HepG2 (cell line): ENCODE data around the gene ABCC12. TPM values are rescaled to one million over a fixed set of nuclear protein-coding genes. Genes with fewer than 3 reads are reported as not detected.
A peak's percentile ranks its signal among the peaks of the same experiment; 100 is the strongest.

Experiments
- ATAC-seq: fragments of 200-7000 bp; cut with Tn5 transposase; 3 replicates; pipeline ENCODE4 v1.9.1; 2020; ENCODE audit warnings: mild to moderate bottlenecking, moderate library complexity
- BruUV-seq: library from RNA; stranded (reverse); fragments of 400-500 nt; replicated peaks from 2 replicates; lab custom pipeline; 2021; lab: Mats Ljungman, UMichigan
- CTCF ChIA-PET: fragments of 300-600 bp; formaldehyde crosslinking; extraction: SDS; loops from one replicate; lab custom pipeline; 2021; ENCODE audit warnings: low total read pairs, inconsistent platforms, low intra/inter-chr PET ratio; lab: Yijun Ruan, JAX
- POLR2A ChIA-PET: fragments of 350-600 bp; sonication (Branson Sonifier 250); formaldehyde crosslinking; loops from one replicate; lab custom pipeline; 2020; ENCODE audit warnings: antibody characterized with exemption, inconsistent platforms; lab: Yijun Ruan, JAX
- DNase-seq: peaks from one replicate; pipeline ENCODE4 v3.0.0-alpha.2; 2015; ENCODE audit warnings: low spot score
- FAIRE-seq: peaks from 3 replicates; lab custom pipeline; 2011; peaks lifted over from hg19 to GRCh38; lab: Jason Lieb, UNC
- H2AFZ ChIP-seq: one replicate; pipeline ENCODE4 v1.6.1; 2011; ENCODE audit warnings: low read length, inconsistent platforms
- H3K27ac ChIP-seq: fragments of 300-600 bp; 3 replicates; pipeline ENCODE4 v1.8.0; 2011; ENCODE audit warnings: mixed run types, mild to moderate bottlenecking, mixed read lengths, low read length, inconsistent platforms; ENCODE audit not compliant: insufficient read depth; ENCODE audit errors: extremely low read length
- H3K27me3 ChIP-seq, 2 experiments: fragments of 200-600 bp in 1 of 2; 2 replicates in 1 of 2; 3 replicates in 1 of 2; pipeline versions ENCODE4 v1.6.0 to v1.8.0; 2011; ENCODE audit warnings: low read length in 2 of 2, mild to moderate bottlenecking in 2 of 2, moderate library complexity in 2 of 2, inconsistent platforms in 1 of 2; ENCODE audit not compliant: insufficient read depth in 2 of 2, control insufficient read depth in 1 of 2
- H3K36me3 ChIP-seq, 2 experiments: fragments of 200-600 bp in 1 of 2; replicated peaks in 1 of 2; 2 replicates in 1 of 2; 3 replicates in 1 of 2; pipeline versions ENCODE4 v1.5.1 to v1.8.0; 2011; ENCODE audit warnings: low read length in 2 of 2, inconsistent platforms in 1 of 2; ENCODE audit not compliant: insufficient read depth in 2 of 2, control insufficient read depth in 1 of 2
- H3K4me1 ChIP-seq: 2 replicates; pipeline ENCODE4 v1.5.1; 2012; ENCODE audit warnings: low read length, inconsistent platforms; ENCODE audit not compliant: insufficient read depth
- H3K4me2 ChIP-seq: 2 replicates; pipeline ENCODE4 v1.6.0; 2011; ENCODE audit warnings: low read depth, low read length, inconsistent platforms
- H3K4me3 ChIP-seq, 3 experiments: fragments of 200-600 bp in 1 of 3; sonication (generic), shearing (Covaris generic) in 1 of 3; replicated peaks in 1 of 3; 2 replicates each; pipeline ENCODE4 v1.5.1; 2011 to 2016; ENCODE audit warnings: low read length in 3 of 3, inconsistent platforms in 2 of 3, low read depth in 2 of 3, mild to moderate bottlenecking in 2 of 3, control low read depth in 1 of 3, mixed read lengths in 1 of 3; ENCODE audit not compliant: insufficient read depth in 1 of 3
- H3K79me2 ChIP-seq: one replicate; pipeline ENCODE4 v1.6.1; 2011; ENCODE audit warnings: low read length, inconsistent platforms; ENCODE audit not compliant: insufficient read depth
- H3K9ac ChIP-seq: 2 replicates; pipeline ENCODE4 v1.6.0; 2011; ENCODE audit warnings: mild to moderate bottlenecking, low read depth, low read length, inconsistent platforms; ENCODE audit not compliant: insufficient read depth
- H3K9me3 ChIP-seq: 2 replicates; pipeline ENCODE4 v1.5.1; 2012; ENCODE audit warnings: mild to moderate bottlenecking, low read length
- H4K20me1 ChIP-seq: 2 replicates; pipeline ENCODE4 v1.6.0; 2011; ENCODE audit warnings: inconsistent platforms, mild to moderate bottlenecking, low read length, moderate library complexity; ENCODE audit not compliant: insufficient read depth
- ARID5B ChIP-seq: IDR thresholded peaks from 2 replicates; pipeline ENCODE4 v1.4.0; 2020; ENCODE audit warnings: mild to moderate bottlenecking, missing genetic modification reagents
- ATF1 ChIP-seq: IDR thresholded peaks from 2 replicates; pipeline ENCODE4 v1.6.1; 2016; ENCODE audit warnings: mild to moderate bottlenecking, control low read depth
- MAFF ChIP-seq: IDR thresholded peaks from 2 replicates; pipeline ENCODE4 v1.6.1; 2011; ENCODE audit warnings: low read depth, low read length, improper control_type of control experiment
- MAFK ChIP-seq, 2 experiments: IDR thresholded peaks in 1 of 2; conservative IDR thresholded peaks in 1 of 2; 2 replicates each; pipeline ENCODE4 v1.6.1; 2011; ENCODE audit warnings: improper control_type of control experiment in 2 of 2, low read length in 2 of 2
- MTF1 ChIP-seq: sonication (generic); formaldehyde crosslinking; IDR thresholded peaks from 2 replicates; pipeline ENCODE4 v1.5.0; 2020; ENCODE audit warnings: missing genetic modification reagents
- NAIF1 ChIP-seq: sonication (generic); formaldehyde crosslinking; IDR thresholded peaks from 2 replicates; pipeline ENCODE4 v1.5.0; 2020; ENCODE audit warnings: mild to moderate bottlenecking, missing genetic modification reagents, borderline replicate concordance
- PLSCR1 ChIP-seq: sonication (generic); formaldehyde crosslinking; IDR thresholded peaks from 2 replicates; pipeline ENCODE4 v1.5.0; 2020; ENCODE audit warnings: missing genetic modification reagents, mild to moderate bottlenecking, borderline replicate concordance
- TCF7 ChIP-seq: sonication (generic); IDR thresholded peaks from 2 replicates; pipeline ENCODE4 v1.6.1; 2016; ENCODE audit warnings: antibody characterized with exemption, low read depth
- WGBS: methylation state at CpG from one replicate; pipeline ENCODE4 v1.1.6; 2017; ENCODE audit warnings: low lambda C conversion rate; 5-methylcytosine and 5-hydroxymethylcytosine counted together
- in situ Hi-C: cut with HindIII; loops from 2 replicates; pipeline ENCODE4 v1.10.0; 2017; ENCODE audit warnings: low pct_unique_long_range_greater_than_20kb; ENCODE audit not compliant: extremely low pct_ligation_motif_present
- intact Hi-C: fragments of 100-400 bp; cut with micrococcal nuclease; formaldehyde crosslinking; loops from one replicate; pipeline ENCODE4 v1.10.0; 2022; ENCODE audit not compliant: unreplicated experiment
- polyA plus RNA-seq, 8 experiments: library from polyadenylated mRNA; depleted of rRNA in 3 of 8; stranded (reverse) in 7 of 8; unstranded in 1 of 8; fragments of >200 nt; fragmentation: Illumina TruSeq in 4 of 8; extraction: Trizol in 4 of 8; gene quantifications; 2 replicates each; pipeline versions ENCODE4 v1.2.1 to v1.2.3, GENCODE V29; 2011 to 2016; ENCODE audit warnings: low read depth in 4 of 8, missing spikeins in 1 of 8, mixed read lengths in 1 of 8; ENCODE audit not compliant: insufficient read depth in 1 of 8
- total RNA-seq, 5 experiments: library from RNA; depleted of rRNA; stranded (reverse); fragments of >200 nt; fragmentation: Illumina TruSeq; extraction: Trizol; gene quantifications; 2 replicates each; pipeline ENCODE4 v1.2.3, GENCODE V29; 2016; ENCODE audit warnings: low read depth in 1 of 5

ABCC12 gene
- total and polyA plus RNA-seq, 2 of the 13 experiments (the other 11 are each of a cell fraction or from before 2014, with no cell fraction given) = not detected

GRCh38 chr16:48193846-48194245 is 38.1 kb upstream of the ABCC12 start:
- POLR2A ChIA-PET = interaction anchor here (1.6 kb wide), 1 partner anchor 42 kb away, joined by 7 read pairs; no protein-coding TSS in a partner anchor
- peaks cover 34% of the 10 kb centered on the region for H3K4me1 ChIP-seq
- TF ChIP-seq MAFK (conservative IDR thresholded peaks at IDR 0.05 in 1 of 2, IDR thresholded peaks at IDR 0.05 in 1 of 2; ENCODE audit: low read length in 2 of 2) (peak; percentile 76 to 86), ATF1 (CRISPR knock-in tag) (no peak), MAFF (peak; percentile 65), MTF1 (no peak)
- FAIRE-seq (no peak), ATAC-seq (no peak), DNase-seq (no peak)
- H3K9ac ChIP-seq = no peak overlapping the region
- no peak overlapping the region for H3K27ac ChIP-seq
- H2AFZ ChIP-seq = no peak overlapping the region
- in situ Hi-C loops (no loop called here), intact Hi-C loops (loop anchor here (2.0 kb wide), 1 partner anchor 15 kb away; no protein-coding TSS in a partner anchor)
- no peaks in the 10 kb centered on the region for H3K27me3 ChIP-seq
- no peaks in the 10 kb centered on the region for H3K9me3 ChIP-seq
- H3K36me3 ChIP-seq = no peaks in the 10 kb centered on the region
- no peak overlapping the region for H3K4me3 ChIP-seq
- H3K79me2 ChIP-seq = no peaks in the 10 kb centered on the region
- BruUV-seq = no TSS peak
- CTCF ChIA-PET = no interaction called here
- WGBS = 69% methylated on average over 7 of the region's 7 CpGs
- H4K20me1 ChIP-seq = no peaks in the 10 kb centered on the region
- H3K4me2 ChIP-seq = no peak overlapping the region

GRCh38 chr16:48188449-48189102 is 32.8 kb upstream of the ABCC12 start:
- no TSS peak for BruUV-seq
- Histone ChIP-seq H3K9ac (no peak overlapping the region), H3K79me2 (no peaks in the 10 kb centered on the region), H3K27ac (peak overlapping the region; percentile 6), H2AFZ (no peak overlapping the region), H3K9me3 (no peaks in the 10 kb centered on the region), H4K20me1 (no peaks in the 10 kb centered on the region), H3K36me3 (no peaks in the 10 kb centered on the region), H3K4me2 (peak overlapping the region; percentile 22), H3K4me1 (peaks cover 37% of the 10 kb centered on the region), H3K27me3 (no peaks in the 10 kb centered on the region), H3K4me3 (no peak overlapping the region)
- intact Hi-C loops (no loop called here), in situ Hi-C loops (no loop called here)
- POLR2A ChIA-PET = interaction anchor here (1.2 kb wide), 1 partner anchor 16 kb away, joined by 3 read pairs; no protein-coding TSS in a partner anchor
- DNase-seq (peak; percentile 75), ATAC-seq (peak; percentile 46), FAIRE-seq (peak; percentile 63)
- CTCF ChIA-PET = no interaction called here
- WGBS = 46% methylated on average over 6 of the region's 6 CpGs
- peak; percentile 86 for TF ChIP-seq TCF7
- peak; percentile 92 for TF ChIP-seq ARID5B
- no peak for TF ChIP-seq NAIF1 (CRISPR knock-in tag)
- no peak for TF ChIP-seq PLSCR1 (CRISPR knock-in tag)
